ENCODE results near the gene GAPDHS.

GAPDHS gene

GRCh38 chr19:35571406-35571965, 38.2 kb downstream of the GAPDHS start:
- Histone ChIP-seq H3K4me2 (ENCODE audit: insufficient read depth, low read length) (no peak overlapping the region), H3K4me3 (ENCODE audit: low read depth in 1 of 2, low read length in 2 of 2) (no peak overlapping the region), H3K9ac (ENCODE audit: low read depth, low read length) (no peak overlapping the region), H2AFZ (ENCODE audit: low read depth, low read length) (no peak overlapping the region), H3K27me3 (ENCODE audit: insufficient read depth, low read length, poor library complexity) (no peaks in the 10 kb centered on the region), H3K27ac (ENCODE audit: low read length) (no peak overlapping the region), H4K20me1 (ENCODE audit: insufficient read depth, low read length) (no peaks in the 10 kb centered on the region), H3K4me1 (ENCODE audit: insufficient read depth, low read length) (no peaks in the 10 kb centered on the region), H3K9me3 (ENCODE audit: insufficient read depth, low read length, severe bottlenecking) (peaks cover 10% of the 10 kb centered on the region), H3K36me3 (ENCODE audit: insufficient read depth, low read length) (no peaks in the 10 kb centered on the region), H3K79me2 (ENCODE audit: insufficient read depth, low read length) (no peaks in the 10 kb centered on the region)
- ATAC-seq (ENCODE audit: insufficient read depth, low read depth), result no peak
- TF ChIP-seq, protein P1, sequence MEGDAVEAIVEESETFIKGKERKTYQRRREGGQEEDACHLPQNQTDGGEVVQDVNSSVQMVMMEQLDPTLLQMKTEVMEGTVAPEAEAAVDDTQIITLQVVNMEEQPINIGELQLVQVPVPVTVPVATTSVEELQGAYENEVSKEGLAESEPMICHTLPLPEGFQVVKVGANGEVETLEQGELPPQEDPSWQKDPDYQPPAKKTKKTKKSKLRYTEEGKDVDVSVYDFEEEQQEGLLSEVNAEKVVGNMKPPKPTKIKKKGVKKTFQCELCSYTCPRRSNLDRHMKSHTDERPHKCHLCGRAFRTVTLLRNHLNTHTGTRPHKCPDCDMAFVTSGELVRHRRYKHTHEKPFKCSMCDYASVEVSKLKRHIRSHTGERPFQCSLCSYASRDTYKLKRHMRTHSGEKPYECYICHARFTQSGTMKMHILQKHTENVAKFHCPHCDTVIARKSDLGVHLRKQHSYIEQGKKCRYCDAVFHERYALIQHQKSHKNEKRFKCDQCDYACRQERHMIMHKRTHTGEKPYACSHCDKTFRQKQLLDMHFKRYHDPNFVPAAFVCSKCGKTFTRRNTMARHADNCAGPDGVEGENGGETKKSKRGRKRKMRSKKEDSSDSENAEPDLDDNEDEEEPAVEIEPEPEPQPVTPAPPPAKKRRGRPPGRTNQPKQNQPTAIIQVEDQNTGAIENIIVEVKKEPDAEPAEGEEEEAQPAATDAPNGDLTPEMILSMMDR (IDR thresholded peaks at IDR 0.05; ENCODE audit: borderline replicate concordance, extremely low read depth, low read length, poor library complexity, severe bottlenecking), result no peak
- no peak for TF ChIP-seq EZH2 (IDR thresholded peaks at IDR 0.05; ENCODE audit: borderline replicate concordance, low read depth, low read length, severe bottlenecking)
- DNase-seq, result no peak

DNA sequence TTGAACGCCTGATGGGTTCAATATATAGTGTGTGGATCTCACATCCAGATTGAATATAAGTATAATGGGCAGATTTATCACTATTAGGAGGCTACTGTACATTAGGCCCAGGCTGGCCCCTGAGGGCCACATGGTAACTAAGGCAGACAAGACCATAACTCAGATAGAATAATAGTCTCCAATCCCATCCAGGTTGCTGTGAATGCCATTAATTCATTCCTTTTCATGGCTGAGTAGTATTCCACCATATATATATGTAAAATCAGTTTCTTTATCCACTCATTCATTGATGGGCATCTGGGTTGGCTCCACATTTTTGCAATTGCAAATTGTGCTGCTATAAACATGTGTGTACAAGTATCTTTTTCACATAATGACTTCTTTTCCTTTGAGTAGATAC, 44.7 kb downstream of the GAPDHS start:
- DNase-seq, result no peak
- H3K4me2 ChIP-seq (ENCODE audit: insufficient read depth, low read length), result no peak overlapping the region
- no peak for ATAC-seq (ENCODE audit: insufficient read depth, low read depth)
- H4K20me1 ChIP-seq (ENCODE audit: insufficient read depth, low read length), result no peaks in the 10 kb centered on the region
- no peaks in the 10 kb centered on the region for H3K36me3 ChIP-seq (ENCODE audit: insufficient read depth, low read length)
- H3K9me3 ChIP-seq (ENCODE audit: insufficient read depth, low read length, severe bottlenecking), result peaks cover 19% of the 10 kb centered on the region
- H2AFZ ChIP-seq (ENCODE audit: low read depth, low read length), result no peak overlapping the region
- H3K4me3 ChIP-seq (ENCODE audit: low read depth in 1 of 2, low read length in 2 of 2), result no peak overlapping the region
- no peak overlapping the region for H3K9ac ChIP-seq (ENCODE audit: low read depth, low read length)
- no peak for TF ChIP-seq EZH2 (IDR thresholded peaks at IDR 0.05; ENCODE audit: borderline replicate concordance, low read depth, low read length, severe bottlenecking)
- TF ChIP-seq, protein P1 (IDR thresholded peaks at IDR 0.05; ENCODE audit: borderline replicate concordance, extremely low read depth, low read length, poor library complexity, severe bottlenecking), result no peak
- H3K4me1 ChIP-seq (ENCODE audit: insufficient read depth, low read length), result no peaks in the 10 kb centered on the region
- no peak overlapping the region for H3K27ac ChIP-seq (ENCODE audit: low read length)
- H3K79me2 ChIP-seq (ENCODE audit: insufficient read depth, low read length), result no peaks in the 10 kb centered on the region
- no peaks in the 10 kb centered on the region for H3K27me3 ChIP-seq (ENCODE audit: insufficient read depth, low read length, poor library complexity)

DNA sequence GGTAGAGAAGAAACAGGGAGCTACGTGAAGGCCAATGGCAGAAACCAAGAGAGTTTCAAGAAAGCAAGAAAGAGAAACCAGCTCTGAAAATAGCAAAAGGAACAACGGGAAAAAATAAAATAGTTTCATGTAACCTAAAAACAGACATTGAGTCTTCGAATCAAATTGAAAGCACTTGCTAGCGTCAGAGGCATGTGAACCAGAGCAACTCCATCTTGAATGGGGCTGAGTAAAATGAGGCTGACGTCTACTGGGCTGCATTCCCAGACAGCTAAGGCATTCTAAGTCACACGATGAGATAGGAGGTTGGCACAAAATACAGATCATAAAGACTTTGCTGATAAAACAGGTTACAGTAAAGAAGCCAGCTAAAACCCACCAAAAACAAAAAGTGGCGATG, 45.5 kb downstream of the GAPDHS start:
- Histone ChIP-seq H3K79me2 (ENCODE audit: insufficient read depth, low read length) (no peaks in the 10 kb centered on the region), H3K27me3 (ENCODE audit: insufficient read depth, low read length, poor library complexity) (no peaks in the 10 kb centered on the region), H3K4me1 (ENCODE audit: insufficient read depth, low read length) (no peaks in the 10 kb centered on the region), H3K4me3 (ENCODE audit: low read depth in 1 of 2, low read length in 2 of 2) (no peak overlapping the region), H2AFZ (ENCODE audit: low read depth, low read length) (no peak overlapping the region), H3K9ac (ENCODE audit: low read depth, low read length) (no peak overlapping the region), H3K4me2 (ENCODE audit: insufficient read depth, low read length) (no peak overlapping the region), H3K27ac (ENCODE audit: low read length) (no peak overlapping the region), H3K9me3 (ENCODE audit: insufficient read depth, low read length, severe bottlenecking) (peaks cover 19% of the 10 kb centered on the region), H4K20me1 (ENCODE audit: insufficient read depth, low read length) (no peaks in the 10 kb centered on the region), H3K36me3 (ENCODE audit: insufficient read depth, low read length) (no peaks in the 10 kb centered on the region)
- DNase-seq (no peak), ATAC-seq (ENCODE audit: insufficient read depth, low read depth) (no peak)
- TF ChIP-seq EZH2 (IDR thresholded peaks at IDR 0.05; ENCODE audit: borderline replicate concordance, low read depth, low read length, severe bottlenecking), result no peak
- TF ChIP-seq, protein P1 (IDR thresholded peaks at IDR 0.05; ENCODE audit: borderline replicate concordance, extremely low read depth, low read length, poor library complexity, severe bottlenecking), result no peak

- ATAC-seq (ENCODE audit: insufficient read depth, low read depth) (no peak), DNase-seq (no peak)
- Histone ChIP-seq H3K36me3 (ENCODE audit: insufficient read depth, low read length) (no peaks in the 10 kb centered on the region), H4K20me1 (ENCODE audit: insufficient read depth, low read length) (no peaks in the 10 kb centered on the region), H3K9ac (ENCODE audit: low read depth, low read length) (no peak overlapping the region), H3K4me3 (ENCODE audit: low read depth in 1 of 2, low read length in 2 of 2) (no peak overlapping the region), H3K27me3 (ENCODE audit: insufficient read depth, low read length, poor library complexity) (no peaks in the 10 kb centered on the region), H3K4me1 (ENCODE audit: insufficient read depth, low read length) (no peaks in the 10 kb centered on the region), H2AFZ (ENCODE audit: low read depth, low read length) (no peak overlapping the region), H3K4me2 (ENCODE audit: insufficient read depth, low read length) (no peak overlapping the region), H3K9me3 (ENCODE audit: insufficient read depth, low read length, severe bottlenecking) (no peaks in the 10 kb centered on the region), H3K79me2 (ENCODE audit: insufficient read depth, low read length) (no peaks in the 10 kb centered on the region), H3K27ac (ENCODE audit: low read length) (no peak overlapping the region)
- no peak for TF ChIP-seq EZH2 (IDR thresholded peaks at IDR 0.05; ENCODE audit: borderline replicate concordance, low read depth, low read length, severe bottlenecking)
- TF ChIP-seq, protein P1 (IDR thresholded peaks at IDR 0.05; ENCODE audit: borderline replicate concordance, extremely low read depth, low read length, poor library complexity, severe bottlenecking), result no peak
Measured at GRCh38 chr19:35582760-35583159, 49.5 kb downstream of the GAPDHS start.
